PFSK-1 (cell line): ENCODE results near the gene DNAJA3.

ENCODE experiments used
- POLR2AphosphoS5 ChIP-seq: IDR thresholded peaks from 2 replicates; pipeline ENCODE4 v1.6.1; 2012; ENCODE audit warnings: low read depth, mild to moderate bottlenecking, control low read depth, low read length, moderate library complexity
- SIN3A ChIP-seq: IDR thresholded peaks from 2 replicates; pipeline ENCODE4 v1.6.1; 2012; ENCODE audit warnings: mild to moderate bottlenecking, low read length, moderate library complexity, borderline replicate concordance; ENCODE audit not compliant: insufficient read depth

- no peak for TF ChIP-seq POLR2AphosphoS5
- no peak for TF ChIP-seq SIN3A
Measured at GRCh38 chr16:4474192-4474961, 48.7 kb downstream of the DNAJA3 start, which contains the start of gene NMRAL1.
